ENCODE measurements around the gene STRA6.

Gene STRA6

DNA sequence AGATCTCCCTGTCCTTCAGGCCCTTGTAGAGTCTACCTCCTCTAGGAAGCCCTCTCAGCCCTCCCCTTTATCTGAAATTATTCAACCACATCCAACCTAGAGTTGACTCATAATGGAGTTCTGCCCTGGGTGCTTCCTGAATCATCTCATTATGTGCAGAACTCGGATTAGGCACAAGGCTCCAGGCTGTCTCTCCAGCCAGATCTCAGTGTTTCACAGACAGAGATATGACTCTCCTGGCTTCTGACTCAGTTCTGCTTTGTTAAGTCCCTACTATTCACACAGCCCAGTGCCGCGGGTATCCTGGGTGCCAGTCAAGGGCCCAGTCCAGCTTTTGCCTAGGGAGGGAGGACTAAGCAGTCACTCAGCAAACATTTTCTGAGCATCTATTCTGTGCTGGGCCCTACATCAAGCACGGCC, 9.3 kb downstream of the STRA6 start:
- H3K4me3 ChIP-seq (ENCODE audit: low read depth, low read length) = no peak overlapping the region
- no peak overlapping the region for H3K27ac ChIP-seq (ENCODE audit: low read depth, low read length)
- no peaks in the 10 kb centered on the region for H3K27me3 ChIP-seq (ENCODE audit: control insufficient read depth, insufficient read depth, low read length)
- H3K4me1 ChIP-seq (ENCODE audit: control insufficient read depth, insufficient read depth, low read length) = no peaks in the 10 kb centered on the region
- no peaks in the 10 kb centered on the region for H3K9me3 ChIP-seq (ENCODE audit: control insufficient read depth, insufficient read depth, low read depth, low read length)
- H3K36me3 ChIP-seq (ENCODE audit: control insufficient read depth, insufficient read depth, low read length) = peaks cover 17% of the 10 kb centered on the region; the same call in 1 of the 2 replicates
- no peak overlapping the region for H3K9ac ChIP-seq (ENCODE audit: low read length)

DNA sequence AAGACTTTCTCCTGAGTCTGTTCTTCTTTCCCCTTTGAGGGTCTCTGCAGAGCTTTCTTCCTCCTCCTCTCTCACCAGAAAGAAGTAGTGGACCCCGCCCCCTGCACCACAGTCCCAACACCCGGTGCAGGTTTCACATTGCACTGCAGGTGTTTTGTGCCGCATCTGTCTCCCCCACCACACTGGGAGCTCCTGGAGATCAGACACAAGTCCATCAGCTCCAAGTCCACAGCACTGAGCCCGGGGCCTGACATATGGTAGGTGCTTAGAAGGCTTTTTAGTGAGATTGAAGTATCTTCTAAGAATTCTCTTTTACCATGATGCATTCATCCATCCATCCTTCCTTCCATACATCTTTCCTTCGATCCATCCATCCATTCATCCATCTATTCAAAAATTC, 9.8 kb downstream of the STRA6 start:
- Histone ChIP-seq H3K9ac (ENCODE audit: low read length) (no peak overlapping the region), H3K27ac (ENCODE audit: low read depth, low read length) (no peak overlapping the region), H3K4me3 (ENCODE audit: low read depth, low read length) (no peak overlapping the region), H3K36me3 (ENCODE audit: control insufficient read depth, insufficient read depth, low read length) (peaks cover 17% of the 10 kb centered on the region; the same call in 1 of the 2 replicates), H3K27me3 (ENCODE audit: control insufficient read depth, insufficient read depth, low read length) (no peaks in the 10 kb centered on the region), H3K9me3 (ENCODE audit: control insufficient read depth, insufficient read depth, low read depth, low read length) (no peaks in the 10 kb centered on the region), H3K4me1 (ENCODE audit: control insufficient read depth, insufficient read depth, low read length) (no peaks in the 10 kb centered on the region)

DNA sequence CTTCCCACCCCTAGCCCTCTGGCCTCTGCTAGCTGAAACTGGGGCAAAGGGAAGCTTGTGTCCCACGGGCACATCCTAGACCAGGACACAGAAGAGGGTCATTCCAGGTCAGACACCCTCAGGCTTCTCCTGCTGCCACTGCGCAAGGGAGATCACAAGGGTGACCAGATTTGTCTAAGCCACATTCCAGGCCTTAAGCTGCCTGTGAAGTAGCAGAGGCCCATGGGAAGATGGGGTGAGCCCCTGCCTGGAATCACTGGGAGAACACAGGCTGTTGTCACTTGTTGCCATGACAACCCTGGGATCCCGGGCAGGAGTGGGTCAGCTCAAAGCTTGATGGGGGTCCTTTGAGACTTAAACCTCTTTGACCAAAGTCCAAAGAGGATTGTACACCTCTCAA, 10.8 kb downstream of the STRA6 start:
- Histone ChIP-seq H3K9ac (ENCODE audit: low read length) (no peak overlapping the region), H3K27ac (ENCODE audit: low read depth, low read length) (no peak overlapping the region), H3K4me3 (ENCODE audit: low read depth, low read length) (no peak overlapping the region), H3K4me1 (ENCODE audit: control insufficient read depth, insufficient read depth, low read length) (no peaks in the 10 kb centered on the region), H3K9me3 (ENCODE audit: control insufficient read depth, insufficient read depth, low read depth, low read length) (no peaks in the 10 kb centered on the region), H3K36me3 (ENCODE audit: control insufficient read depth, insufficient read depth, low read length) (peaks cover 17% of the 10 kb centered on the region; the same call in 1 of the 2 replicates), H3K27me3 (ENCODE audit: control insufficient read depth, insufficient read depth, low read length) (no peaks in the 10 kb centered on the region)

DNA sequence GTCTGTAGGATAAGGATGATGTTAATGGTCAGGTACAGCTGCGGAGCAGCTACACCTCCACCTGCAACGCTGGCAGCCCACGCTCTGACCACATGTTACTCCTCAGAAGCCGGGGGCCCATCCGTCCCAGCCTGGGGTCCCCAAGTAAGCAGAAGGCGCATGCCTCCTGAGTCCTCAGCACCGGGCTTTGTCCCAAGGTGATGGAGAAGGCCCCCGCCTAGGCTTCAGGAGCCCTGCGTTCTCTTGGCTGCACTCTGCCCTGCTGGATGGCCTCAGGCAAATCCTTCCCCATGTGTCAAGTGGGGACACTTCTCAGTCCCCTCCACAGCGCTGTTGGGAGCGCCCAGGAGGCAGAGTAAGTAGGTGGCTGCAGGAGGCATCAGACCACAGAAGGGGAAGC, 14.4 kb downstream of the STRA6 start:
- no peaks in the 10 kb centered on the region for H3K9me3 ChIP-seq (ENCODE audit: control insufficient read depth, insufficient read depth, low read depth, low read length)
- no peak overlapping the region for H3K27ac ChIP-seq (ENCODE audit: low read depth, low read length)
- no peaks in the 10 kb centered on the region; the same call in 1 of the 2 replicates for H3K36me3 ChIP-seq (ENCODE audit: control insufficient read depth, insufficient read depth, low read length)
- H3K4me1 ChIP-seq (ENCODE audit: control insufficient read depth, insufficient read depth, low read length) = no peaks in the 10 kb centered on the region
- H3K27me3 ChIP-seq (ENCODE audit: control insufficient read depth, insufficient read depth, low read length) = no peaks in the 10 kb centered on the region
- no peak overlapping the region for H3K4me3 ChIP-seq (ENCODE audit: low read depth, low read length)
- no peak overlapping the region for H3K9ac ChIP-seq (ENCODE audit: low read length)

DNA sequence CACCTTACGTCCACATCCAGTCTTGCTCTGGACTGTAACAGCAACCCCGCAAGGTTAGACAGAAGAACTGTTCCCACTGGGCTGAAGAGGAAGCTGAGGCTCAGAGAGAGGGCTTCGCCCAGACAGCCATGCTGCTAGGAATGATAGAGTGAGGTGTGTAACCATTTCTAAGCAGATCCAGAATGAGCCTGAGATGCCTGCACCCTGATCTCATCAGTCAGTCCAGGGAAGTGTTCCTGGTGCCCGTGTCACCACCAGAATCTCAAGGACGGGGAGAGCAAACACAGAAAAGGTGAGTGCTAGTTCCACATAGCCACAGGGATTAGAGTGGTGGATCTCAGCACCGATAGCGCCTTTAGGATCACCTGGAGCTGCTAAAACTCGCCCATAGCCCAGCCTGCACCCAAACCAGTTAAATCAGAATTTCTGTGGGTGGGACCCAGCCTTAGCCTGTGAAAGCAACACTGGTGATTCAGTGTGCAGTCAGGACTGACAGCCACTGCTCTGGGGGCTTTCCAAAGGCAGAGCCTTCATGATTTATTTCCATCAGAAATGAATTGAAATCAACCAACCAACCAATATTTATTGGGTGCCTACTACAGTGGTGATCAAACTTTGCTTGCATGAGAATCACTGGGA, 16.8 kb downstream of the STRA6 start:
- no peaks in the 10 kb centered on the region for H3K9me3 ChIP-seq (ENCODE audit: control insufficient read depth, insufficient read depth, low read depth, low read length)
- H3K27me3 ChIP-seq (ENCODE audit: control insufficient read depth, insufficient read depth, low read length) = no peaks in the 10 kb centered on the region
- no peaks in the 10 kb centered on the region for H3K4me1 ChIP-seq (ENCODE audit: control insufficient read depth, insufficient read depth, low read length)
- no peak overlapping the region for H3K4me3 ChIP-seq (ENCODE audit: low read depth, low read length)
- H3K9ac ChIP-seq (ENCODE audit: low read length) = no peak overlapping the region
- peaks cover 7% of the 10 kb centered on the region; the same call in 1 of the 2 replicates for H3K36me3 ChIP-seq (ENCODE audit: control insufficient read depth, insufficient read depth, low read length)
- no peak overlapping the region for H3K27ac ChIP-seq (ENCODE audit: low read depth, low read length)

DNA sequence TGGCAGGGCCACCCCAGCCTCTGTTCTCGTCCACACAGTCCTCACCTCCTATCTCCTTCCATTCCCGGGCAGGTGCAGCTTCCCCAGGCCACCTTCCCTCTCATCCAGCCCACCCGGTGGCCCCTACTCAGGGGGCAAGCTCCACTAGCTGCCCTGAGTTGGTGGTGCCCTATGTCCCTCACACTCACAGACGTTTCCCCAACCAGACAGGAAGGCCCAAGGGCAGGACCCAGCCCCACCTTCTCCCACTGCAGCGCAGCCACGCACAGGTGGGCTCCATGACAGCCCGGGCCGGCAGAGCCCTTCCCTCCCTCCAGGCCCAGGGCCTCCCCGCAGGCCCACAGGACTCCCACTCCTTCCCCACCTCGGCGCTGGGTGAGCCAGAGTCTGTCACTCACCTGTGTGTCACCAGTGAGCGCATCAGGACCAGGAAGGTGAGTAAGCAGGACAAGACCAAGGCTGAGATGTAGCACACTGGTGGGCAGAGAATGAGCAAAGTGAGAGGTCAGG, 17.9 kb downstream of the STRA6 start:
- Histone ChIP-seq H3K27ac (ENCODE audit: low read depth, low read length) (no peak overlapping the region), H3K9me3 (ENCODE audit: control insufficient read depth, insufficient read depth, low read depth, low read length) (no peaks in the 10 kb centered on the region), H3K36me3 (ENCODE audit: control insufficient read depth, insufficient read depth, low read length) (peaks cover 14% of the 10 kb centered on the region; the same call in 1 of the 2 replicates), H3K4me1 (ENCODE audit: control insufficient read depth, insufficient read depth, low read length) (no peaks in the 10 kb centered on the region; the same call in 1 of the 2 replicates), H3K27me3 (ENCODE audit: control insufficient read depth, insufficient read depth, low read length) (no peaks in the 10 kb centered on the region), H3K9ac (ENCODE audit: low read length) (no peak overlapping the region), H3K4me3 (ENCODE audit: low read depth, low read length) (no peak overlapping the region)

DNA sequence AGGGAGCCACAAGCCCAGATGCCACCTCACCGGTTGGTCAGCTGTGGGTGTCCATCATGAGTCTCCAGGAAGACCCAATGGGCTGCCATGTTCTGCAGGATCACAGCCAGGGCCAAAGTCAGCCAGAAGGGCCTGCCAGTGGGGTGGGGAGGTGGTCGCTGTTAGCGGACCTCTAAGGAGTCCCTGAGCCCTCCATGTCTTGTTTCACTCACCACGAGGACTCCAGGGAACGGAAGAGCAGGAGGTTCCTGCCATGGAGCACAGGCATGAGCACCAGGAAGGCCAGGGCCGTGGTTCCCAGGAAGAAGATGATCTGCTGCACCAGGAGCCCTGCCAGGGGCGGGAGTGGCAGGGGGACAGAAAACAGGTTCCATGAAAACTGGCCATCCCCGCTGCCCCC, 20.5 kb downstream of the STRA6 start:
- no peak overlapping the region for H3K27ac ChIP-seq (ENCODE audit: low read depth, low read length)
- no peak overlapping the region for H3K4me3 ChIP-seq (ENCODE audit: low read depth, low read length)
- H3K4me1 ChIP-seq (ENCODE audit: control insufficient read depth, insufficient read depth, low read length) = peaks cover 9% of the 10 kb centered on the region; the same call in 1 of the 2 replicates
- H3K27me3 ChIP-seq (ENCODE audit: control insufficient read depth, insufficient read depth, low read length) = no peaks in the 10 kb centered on the region
- peaks cover 15% of the 10 kb centered on the region; the same call in 1 of the 2 replicates for H3K36me3 ChIP-seq (ENCODE audit: control insufficient read depth, insufficient read depth, low read length)
- H3K9me3 ChIP-seq (ENCODE audit: control insufficient read depth, insufficient read depth, low read depth, low read length) = no peaks in the 10 kb centered on the region
- no peak overlapping the region for H3K9ac ChIP-seq (ENCODE audit: low read length)

DNA sequence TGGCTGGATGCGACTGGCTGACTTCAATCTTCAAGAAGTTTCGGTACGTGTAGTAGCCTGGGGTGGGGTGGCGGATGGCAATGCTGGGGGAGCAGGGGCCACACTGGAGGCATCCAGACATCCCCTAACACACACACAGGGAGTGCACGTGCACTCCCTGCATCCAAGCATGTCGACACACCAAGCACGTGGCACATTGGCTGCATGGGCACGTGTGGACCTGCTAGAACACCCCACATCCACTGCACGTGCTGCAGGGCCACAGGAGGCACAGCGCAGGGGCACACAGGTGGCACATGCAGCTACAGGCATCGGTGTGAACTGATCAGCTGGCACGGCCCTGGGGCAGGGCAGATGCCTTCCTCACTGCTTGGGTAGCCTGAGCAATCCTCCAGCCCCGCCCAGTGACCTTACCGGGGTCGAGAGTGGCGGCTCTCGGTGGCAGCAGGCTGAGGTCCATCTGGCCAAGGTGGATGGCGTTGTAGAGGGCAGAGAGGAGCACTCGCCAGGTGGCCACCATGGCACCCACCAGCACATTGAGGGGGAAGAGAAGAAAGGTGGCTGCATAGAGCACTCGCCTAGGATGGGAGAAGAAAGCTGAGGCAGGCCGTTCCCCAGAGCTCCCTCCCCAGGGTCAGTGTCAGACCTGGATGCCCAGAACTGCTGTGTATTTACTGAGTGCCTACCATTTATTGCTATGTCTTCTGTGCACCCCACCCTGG, 21.5 kb downstream of the STRA6 start:
- Histone ChIP-seq H3K9me3 (ENCODE audit: control insufficient read depth, insufficient read depth, low read depth, low read length) (no peaks in the 10 kb centered on the region), H3K4me1 (ENCODE audit: control insufficient read depth, insufficient read depth, low read length) (peaks cover 19% of the 10 kb centered on the region; the same call in 1 of the 2 replicates), H3K36me3 (ENCODE audit: control insufficient read depth, insufficient read depth, low read length) (peaks cover 15% of the 10 kb centered on the region; the same call in 1 of the 2 replicates), H3K27me3 (ENCODE audit: control insufficient read depth, insufficient read depth, low read length) (no peaks in the 10 kb centered on the region), H3K9ac (ENCODE audit: low read length) (no peak overlapping the region), H3K4me3 (ENCODE audit: low read depth, low read length) (no peak overlapping the region), H3K27ac (ENCODE audit: low read depth, low read length) (no peak overlapping the region)

DNA sequence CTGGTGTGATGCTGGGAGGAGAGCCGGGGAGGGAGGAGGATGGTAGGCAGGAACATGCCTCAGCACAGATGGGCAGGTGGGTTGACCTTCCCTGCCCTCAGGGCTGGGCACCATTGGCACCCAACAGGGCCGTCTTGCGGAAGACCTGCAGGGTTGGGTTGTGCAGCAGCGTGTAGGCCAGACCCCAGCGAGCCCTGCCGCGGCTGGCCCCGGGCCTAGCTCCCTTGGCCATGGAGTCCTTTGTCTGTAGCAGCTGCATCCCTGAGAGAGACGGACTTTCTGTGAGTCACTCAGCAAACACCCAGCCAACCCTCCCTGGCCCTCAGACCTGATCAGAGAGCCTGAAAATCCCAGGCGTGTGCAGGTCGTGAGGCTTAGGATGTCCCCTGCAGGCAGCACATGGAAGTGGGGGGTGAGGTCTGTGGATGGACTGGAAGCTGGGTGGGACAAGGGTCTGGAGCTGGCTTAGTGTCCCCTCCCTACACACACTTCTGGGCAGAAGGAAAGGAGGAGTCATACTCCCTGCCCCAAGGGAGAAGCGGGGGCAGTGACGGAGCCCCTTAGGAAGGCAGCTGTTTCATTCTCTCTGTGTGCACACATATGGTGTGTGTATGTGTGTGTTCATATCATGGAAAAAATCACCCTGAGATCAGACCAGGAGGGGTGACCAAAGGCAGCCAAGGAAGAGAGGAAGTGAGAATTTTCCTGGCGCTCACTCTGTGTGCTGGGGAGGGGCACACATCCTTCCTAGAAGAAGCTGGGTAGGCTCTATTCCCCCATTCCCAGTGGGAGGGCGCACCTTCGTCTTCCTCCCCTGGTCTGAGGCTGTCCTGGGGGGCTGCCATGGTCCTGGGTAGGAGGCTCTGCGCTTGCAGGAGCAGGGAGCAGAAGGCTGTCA, 22.4 kb downstream of the STRA6 start:
- H3K36me3 ChIP-seq (ENCODE audit: control insufficient read depth, insufficient read depth, low read length) = peaks cover 15% of the 10 kb centered on the region; the same call in 1 of the 2 replicates
- no peaks in the 10 kb centered on the region for H3K9me3 ChIP-seq (ENCODE audit: control insufficient read depth, insufficient read depth, low read depth, low read length)
- H3K27me3 ChIP-seq (ENCODE audit: control insufficient read depth, insufficient read depth, low read length) = no peaks in the 10 kb centered on the region
- H3K4me3 ChIP-seq (ENCODE audit: low read depth, low read length) = no peak overlapping the region
- peaks cover 22% of the 10 kb centered on the region; the same call in 1 of the 2 replicates for H3K4me1 ChIP-seq (ENCODE audit: control insufficient read depth, insufficient read depth, low read length)
- H3K27ac ChIP-seq (ENCODE audit: low read depth, low read length) = no peak overlapping the region
- no peak overlapping the region for H3K9ac ChIP-seq (ENCODE audit: low read length)

DNA sequence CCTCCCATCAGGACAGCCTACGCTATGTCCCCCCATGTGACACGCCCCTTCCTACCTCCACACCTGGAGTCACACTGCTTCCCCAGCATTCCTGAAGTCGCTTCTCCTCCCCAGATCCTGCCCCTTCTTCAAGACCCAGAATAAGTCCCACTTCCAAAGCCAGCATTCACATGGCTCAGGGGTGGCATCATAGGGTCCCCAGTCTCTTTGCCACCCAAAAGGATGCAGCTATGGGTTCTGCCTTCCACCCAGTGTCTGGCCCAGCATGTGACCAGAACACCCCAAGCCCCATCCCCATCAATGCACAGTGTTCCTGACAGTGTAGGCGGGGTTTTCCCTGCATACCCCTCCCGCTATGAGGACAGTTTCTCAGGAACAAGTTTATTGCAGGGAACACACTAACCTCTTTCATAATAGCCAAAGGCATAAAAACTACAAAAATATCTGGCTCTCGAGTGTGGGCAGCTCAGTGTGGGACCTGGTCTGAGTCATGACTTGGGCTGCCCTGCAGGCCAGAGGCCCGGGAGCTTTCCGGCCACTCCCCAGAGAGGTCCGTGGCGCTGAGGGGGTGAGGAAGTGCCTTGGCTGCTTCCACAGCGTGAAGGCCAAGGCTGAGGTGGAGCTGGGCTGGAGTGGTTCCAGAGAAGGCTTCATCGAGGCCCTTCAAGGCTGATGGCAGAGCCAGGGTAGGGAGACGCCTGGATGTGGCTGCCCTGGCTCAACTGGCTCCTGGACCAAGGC, 23.3 kb downstream of the STRA6 start:
- H3K4me3 ChIP-seq (ENCODE audit: low read depth, low read length) = no peak overlapping the region
- H3K9ac ChIP-seq (ENCODE audit: low read length) = no peak overlapping the region
- H3K4me1 ChIP-seq (ENCODE audit: control insufficient read depth, insufficient read depth, low read length) = peaks cover 22% of the 10 kb centered on the region; the same call in 1 of the 2 replicates
- peaks cover 15% of the 10 kb centered on the region; the same call in 1 of the 2 replicates for H3K36me3 ChIP-seq (ENCODE audit: control insufficient read depth, insufficient read depth, low read length)
- no peaks in the 10 kb centered on the region for H3K9me3 ChIP-seq (ENCODE audit: control insufficient read depth, insufficient read depth, low read depth, low read length)
- no peaks in the 10 kb centered on the region for H3K27me3 ChIP-seq (ENCODE audit: control insufficient read depth, insufficient read depth, low read length)
- no peak overlapping the region for H3K27ac ChIP-seq (ENCODE audit: low read depth, low read length)

Measured in HUES6 (cell line).